H9 (cell line): ENCODE results near the gene ETV6. TPM values are rescaled to one million over a fixed set of nuclear protein-coding genes. Genes with fewer than 3 reads are reported as not detected.

Experiments used
- DNase-seq: peaks from one replicate; pipeline ENCODE4 v3.0.0-alpha.2; 2017
- H2AFZ ChIP-seq: one replicate; pipeline ENCODE4 v1.6.1; 2013; ENCODE audit warnings: mild to moderate bottlenecking, low read length, control low read depth, moderate library complexity
- H2AK5ac ChIP-seq: 2 replicates; pipeline ENCODE4 v1.6.1; 2013; ENCODE audit warnings: low read length, control low read depth, mixed read lengths; ENCODE audit not compliant: insufficient read length
- H2BK120ac ChIP-seq: one replicate; pipeline ENCODE4 v1.6.1; 2013; ENCODE audit warnings: low read depth, mild to moderate bottlenecking, low read length, control low read depth, inconsistent platforms; ENCODE audit not compliant: poor library complexity, severe bottlenecking
- H2BK12ac ChIP-seq: 2 replicates; pipeline ENCODE4 v1.6.1; 2013; ENCODE audit warnings: low read length, control low read depth, mixed read lengths, low read depth; ENCODE audit not compliant: insufficient read length
- H2BK15ac ChIP-seq: 2 replicates; pipeline ENCODE4 v1.6.1; 2013; ENCODE audit warnings: low read depth, low read length, control low read depth
- H2BK20ac ChIP-seq: one replicate; pipeline ENCODE4 v1.6.1; 2013; ENCODE audit warnings: low read depth, mild to moderate bottlenecking, low read length, control low read depth, inconsistent platforms; ENCODE audit not compliant: poor library complexity, severe bottlenecking
- H2BK5ac ChIP-seq: 2 replicates; pipeline ENCODE4 v1.6.1; 2013; ENCODE audit warnings: low read length, control low read depth, mixed read lengths; ENCODE audit not compliant: insufficient read length
- H3K14ac ChIP-seq: 2 replicates; pipeline ENCODE4 v1.6.1; 2013; ENCODE audit warnings: low read length, control low read depth; ENCODE audit not compliant: insufficient read depth
- H3K18ac ChIP-seq: 2 replicates; pipeline ENCODE4 v1.6.1; 2013; ENCODE audit warnings: low read depth, mild to moderate bottlenecking, mixed read lengths, low read length, control low read depth; ENCODE audit not compliant: insufficient read length
- H3K23ac ChIP-seq: 2 replicates; pipeline ENCODE4 v1.6.1; 2013; ENCODE audit warnings: low read length, control low read depth, mixed read lengths, low read depth; ENCODE audit not compliant: insufficient read length
- H3K23me2 ChIP-seq: 2 replicates; pipeline ENCODE4 v1.6.1; 2013; ENCODE audit warnings: low read depth, mild to moderate bottlenecking, mixed read lengths, low read length, control low read depth; ENCODE audit not compliant: insufficient read length, poor library complexity, severe bottlenecking
- H3K27ac ChIP-seq: 2 replicates; pipeline ENCODE4 v1.5.1; 2013; ENCODE audit warnings: low read length, control low read depth, mixed read lengths, low read depth; ENCODE audit not compliant: insufficient read length
- H3K27me3 ChIP-seq: 2 replicates; pipeline ENCODE4 v1.6.1; 2013; ENCODE audit warnings: low read length, control low read depth, inconsistent platforms; ENCODE audit not compliant: insufficient read depth
- H3K4ac ChIP-seq: 2 replicates; pipeline ENCODE4 v1.6.1; 2013; ENCODE audit warnings: low read depth, mild to moderate bottlenecking, control low read depth, inconsistent platforms, low read length, moderate library complexity
- H3K4me1 ChIP-seq: 2 replicates; pipeline ENCODE4 v1.6.1; 2013; ENCODE audit warnings: low read length, control low read depth, inconsistent platforms; ENCODE audit not compliant: insufficient read depth
- H3K4me2 ChIP-seq: 2 replicates; pipeline ENCODE4 v1.6.1; 2013; ENCODE audit warnings: low read length, control low read depth, mixed read lengths; ENCODE audit not compliant: insufficient read length, insufficient read depth
- H3K56ac ChIP-seq: 2 replicates; pipeline ENCODE4 v1.6.1; 2013; ENCODE audit warnings: low read depth, mild to moderate bottlenecking, mixed read lengths, low read length, control low read depth; ENCODE audit not compliant: insufficient read length
- H3K79me1 ChIP-seq: 2 replicates; pipeline ENCODE4 v1.6.1; 2013; ENCODE audit warnings: low read depth, mild to moderate bottlenecking, moderate library complexity, low read length, control low read depth, inconsistent platforms; ENCODE audit not compliant: insufficient read depth, poor library complexity, severe bottlenecking
- H3K79me2 ChIP-seq: 2 replicates; pipeline ENCODE4 v1.6.1; 2013; ENCODE audit warnings: low read length, control low read depth, inconsistent platforms; ENCODE audit not compliant: insufficient read depth
- H3K9ac ChIP-seq: 2 replicates; pipeline ENCODE4 v1.6.1; 2013; ENCODE audit warnings: low read length, control low read depth, mixed read lengths; ENCODE audit not compliant: insufficient read length; ENCODE audit errors: extremely low read depth
- H3K9me3 ChIP-seq: one replicate; pipeline ENCODE4 v1.6.1; 2013; ENCODE audit warnings: low read depth, low read length, inconsistent platforms; ENCODE audit not compliant: control insufficient read depth
- H3T11ph ChIP-seq: one replicate; pipeline ENCODE4 v1.6.1; 2013; ENCODE audit warnings: mild to moderate bottlenecking, low read length, control low read depth, inconsistent platforms
- H4K20me1 ChIP-seq: one replicate; pipeline ENCODE4 v1.6.1; 2013; ENCODE audit not compliant: control insufficient read depth, insufficient read length, insufficient read depth
- H4K5ac ChIP-seq: 2 replicates; pipeline ENCODE4 v1.6.1; 2013; ENCODE audit warnings: low read depth, mild to moderate bottlenecking, mixed read lengths, low read length, control low read depth; ENCODE audit not compliant: insufficient read length
- H4K8ac ChIP-seq: replicated peaks from 2 replicates; pipeline ENCODE4 v1.6.1; 2013; ENCODE audit warnings: low read length, control low read depth, mixed read lengths, low read depth; ENCODE audit not compliant: insufficient read length
- H4K91ac ChIP-seq: 2 replicates; pipeline ENCODE4 v1.6.1; 2013; ENCODE audit warnings: low read depth, mild to moderate bottlenecking, moderate library complexity, mixed read lengths, low read length, control low read depth; ENCODE audit not compliant: insufficient read length
- H3K27ac Mint-ChIP-seq, 3 experiments: 2 replicates in 2 of 3; 3 replicates in 1 of 3; pipeline ENCODE4 v1.8.0; 2020 to 2021; ENCODE audit warnings: mixed read lengths in 3 of 3, mild to moderate bottlenecking in 1 of 3, moderate library complexity in 1 of 3
- H3K27me3 Mint-ChIP-seq: 2 replicates; pipeline ENCODE4 v1.8.0; 2021; ENCODE audit warnings: low read depth, mild to moderate bottlenecking, moderate library complexity, mixed read lengths
- H3K36me3 Mint-ChIP-seq, 3 experiments: 2 replicates in 2 of 3; 3 replicates in 1 of 3; pipeline ENCODE4 v1.8.0; 2020 to 2021; ENCODE audit warnings: low read depth in 3 of 3, mixed read lengths in 3 of 3; ENCODE audit not compliant: insufficient read depth in 1 of 3
- H3K4me1 Mint-ChIP-seq, 2 experiments: 2 replicates each; pipeline ENCODE4 v1.8.0; 2020; ENCODE audit warnings: mixed read lengths in 2 of 2
- H3K4me3 Mint-ChIP-seq, 2 experiments: 2 replicates in 1 of 2; 3 replicates in 1 of 2; pipeline ENCODE4 v1.8.0; 2020 to 2021; ENCODE audit warnings: mild to moderate bottlenecking in 2 of 2, mixed read lengths in 2 of 2, moderate library complexity in 1 of 2
- H3K9me3 Mint-ChIP-seq, 2 experiments: 2 replicates in 1 of 2; 3 replicates in 1 of 2; pipeline ENCODE4 v1.8.0; 2020; ENCODE audit warnings: mild to moderate bottlenecking in 2 of 2, mixed read lengths in 2 of 2, moderate library complexity in 1 of 2
- WGBS: extraction: QIAGEN DNeasy Blood & Tissue Kit; methylation state at CpG from one replicate; pipeline ENCODE4 v1.1.7; 2013; ENCODE audit warnings: missing lambda C conversion rate, low lambda C conversion rate, mixed read lengths; ENCODE audit not compliant: insufficient read length; ENCODE audit errors: extremely low coverage; 5-methylcytosine and 5-hydroxymethylcytosine counted together
- total RNA-seq: library from RNA; stranded (reverse); gene quantifications from 2 replicates; pipeline ENCODE4 v1.2.1, GENCODE V29; 2021
- TF ChIP-seq, protein P1 (sequence below): fragments of 200-600 bp; sonication (generic); conservative IDR thresholded peaks from 3 replicates; pipeline ENCODE4 v1.8.0; 2021; ENCODE audit warnings: antibody characterized with exemption, mild to moderate bottlenecking

Gene ETV6
- total RNA-seq, 1 experiment from 2014 or later = 28.7 TPM

DNA sequence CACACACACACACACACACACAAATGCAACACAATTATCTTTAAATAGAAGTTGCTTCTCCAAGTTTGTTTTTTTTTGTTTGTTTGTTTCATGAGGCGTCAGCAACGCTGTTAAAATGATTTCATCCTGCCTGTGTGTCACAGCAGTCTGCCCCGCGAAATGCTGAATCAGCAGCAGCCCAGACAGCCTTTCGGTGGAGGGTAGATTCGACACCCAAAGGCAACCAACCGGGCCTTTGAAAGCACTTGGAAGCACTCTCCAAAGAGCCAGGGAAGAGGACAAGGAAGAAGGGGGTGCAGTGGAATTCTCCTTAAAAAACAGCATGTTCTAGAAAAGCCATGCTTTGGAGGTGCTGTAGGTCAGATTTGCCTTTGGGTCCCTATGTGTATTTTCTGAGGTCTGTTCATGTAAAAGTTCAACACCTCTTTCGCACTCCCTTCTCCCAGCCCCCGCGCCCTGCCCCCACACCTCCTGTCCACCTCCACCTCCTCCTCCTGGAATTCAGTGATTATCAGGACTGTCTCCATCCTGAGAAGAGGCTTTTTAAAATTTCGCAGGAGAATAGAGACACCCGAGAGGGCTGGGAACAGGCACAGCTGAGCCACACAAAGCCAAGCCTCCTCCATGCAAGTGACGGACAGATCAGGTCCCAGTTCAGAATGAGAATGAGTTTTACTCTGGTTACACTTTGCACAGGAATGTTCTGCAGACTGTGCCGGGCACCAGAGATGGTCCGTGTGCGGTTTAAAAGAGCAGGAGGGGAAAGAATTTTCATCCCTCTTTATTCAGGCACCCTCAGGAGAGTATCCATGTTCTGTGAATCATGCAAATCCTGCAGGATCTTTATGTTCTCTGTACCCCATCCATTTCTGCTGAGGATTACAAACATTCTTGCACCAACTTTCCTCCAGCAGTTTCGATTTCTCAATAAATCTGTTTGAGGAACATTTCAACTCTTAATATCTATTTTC, 177.9 kb downstream of the ETV6 start:
- Histone ChIP-seq H2BK20ac (no peak overlapping the region), H3K4me1 (peaks cover 16% of the 10 kb centered on the region), H4K91ac (no peak overlapping the region), H3K4ac (no peak overlapping the region), H2AFZ (no peak overlapping the region), H3K9me3 (no peaks in the 10 kb centered on the region), H2AK5ac (no peak overlapping the region), H3T11ph (no peak overlapping the region), H3K23me2 (no peaks in the 10 kb centered on the region), H3K79me1 (no peaks in the 10 kb centered on the region), H3K18ac (no peak overlapping the region), H2BK15ac (no peak overlapping the region), H4K20me1 (no peaks in the 10 kb centered on the region), H2BK120ac (no peak overlapping the region), H3K4me2 (peak overlapping the region; percentile 17), H3K14ac (no peak overlapping the region), H2BK12ac (no peak overlapping the region), H4K5ac (no peak overlapping the region), H3K27me3 (no peaks in the 10 kb centered on the region), H2BK5ac (no peak overlapping the region), H3K79me2 (no peaks in the 10 kb centered on the region), H3K23ac (no peak overlapping the region), H3K27ac (no peak overlapping the region), H4K8ac (no peak overlapping the region), H3K56ac (no peak overlapping the region), H3K9ac (no peak overlapping the region)
- H3K4me3 Mint-ChIP-seq = peak overlapping the region; percentile 37 to 70
- WGBS = no CpG with 5 or more reads among the region's 17 CpGs
- TF ChIP-seq, protein P1, sequence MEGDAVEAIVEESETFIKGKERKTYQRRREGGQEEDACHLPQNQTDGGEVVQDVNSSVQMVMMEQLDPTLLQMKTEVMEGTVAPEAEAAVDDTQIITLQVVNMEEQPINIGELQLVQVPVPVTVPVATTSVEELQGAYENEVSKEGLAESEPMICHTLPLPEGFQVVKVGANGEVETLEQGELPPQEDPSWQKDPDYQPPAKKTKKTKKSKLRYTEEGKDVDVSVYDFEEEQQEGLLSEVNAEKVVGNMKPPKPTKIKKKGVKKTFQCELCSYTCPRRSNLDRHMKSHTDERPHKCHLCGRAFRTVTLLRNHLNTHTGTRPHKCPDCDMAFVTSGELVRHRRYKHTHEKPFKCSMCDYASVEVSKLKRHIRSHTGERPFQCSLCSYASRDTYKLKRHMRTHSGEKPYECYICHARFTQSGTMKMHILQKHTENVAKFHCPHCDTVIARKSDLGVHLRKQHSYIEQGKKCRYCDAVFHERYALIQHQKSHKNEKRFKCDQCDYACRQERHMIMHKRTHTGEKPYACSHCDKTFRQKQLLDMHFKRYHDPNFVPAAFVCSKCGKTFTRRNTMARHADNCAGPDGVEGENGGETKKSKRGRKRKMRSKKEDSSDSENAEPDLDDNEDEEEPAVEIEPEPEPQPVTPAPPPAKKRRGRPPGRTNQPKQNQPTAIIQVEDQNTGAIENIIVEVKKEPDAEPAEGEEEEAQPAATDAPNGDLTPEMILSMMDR = no peak
- peak overlapping the region in 2 of 3 experiments; percentile 96 to 97 for H3K27ac Mint-ChIP-seq
- H3K9me3 Mint-ChIP-seq = no peaks in the 10 kb centered on the region
- no peaks in the 10 kb centered on the region for H3K27me3 Mint-ChIP-seq
- peaks cover 23 to 36% of the 10 kb centered on the region in 2 experiments for H3K4me1 Mint-ChIP-seq
- peak; percentile 52 for DNase-seq
- no peaks in the 10 kb centered on the region for H3K36me3 Mint-ChIP-seq
